MCF 10A (cell line): ENCODE measurements around the gene IL34. TPM values are rescaled to one million over a fixed set of nuclear protein-coding genes. Genes with fewer than 3 reads are reported as not detected.

ENCODE experiments used
- BruUV-seq: library from RNA; stranded (reverse); fragments of 400-500 nt; replicated peaks from 2 replicates; lab custom pipeline; 2021; lab: Mats Ljungman, UMichigan
- CTCF ChIA-PET: fragments of 300-600 bp; sonication (Branson Sonifier 250); formaldehyde crosslinking; extraction: SDS; loops from one replicate; lab custom pipeline; 2021; ENCODE audit warnings: antibody characterized with exemption, inconsistent platforms; lab: Yijun Ruan, JAX
- POLR2A ChIA-PET: fragments of 300-600, 350-650 bp; sonication (Branson Sonifier 250); formaldehyde crosslinking; extraction: SDS; loops from one replicate; lab custom pipeline; 2020; ENCODE audit warnings: antibody characterized with exemption, inconsistent platforms; lab: Yijun Ruan, JAX
- DNase-seq: peaks from one replicate; pipeline ENCODE4 v3.0.0-alpha.2; 2018; ENCODE audit not compliant: unreplicated experiment
- H3K27ac Mint-ChIP-seq: one replicate; pipeline ENCODE4 v1.8.0; 2022; ENCODE audit warnings: mild to moderate bottlenecking, low read depth, mixed read lengths; ENCODE audit not compliant: unreplicated experiment
- H3K27me3 Mint-ChIP-seq: one replicate; pipeline ENCODE4 v1.8.0; 2022; ENCODE audit warnings: mixed read lengths; ENCODE audit not compliant: insufficient read depth, unreplicated experiment
- H3K36me3 Mint-ChIP-seq: one replicate; pipeline ENCODE4 v1.8.0; 2022; ENCODE audit warnings: mild to moderate bottlenecking, moderate library complexity, mixed read lengths; ENCODE audit not compliant: insufficient read depth, unreplicated experiment
- H3K4me1 Mint-ChIP-seq: one replicate; pipeline ENCODE4 v1.8.0; 2022; ENCODE audit warnings: mixed read lengths; ENCODE audit not compliant: insufficient read depth, unreplicated experiment
- H3K4me3 Mint-ChIP-seq: one replicate; pipeline ENCODE4 v1.8.0; 2022; ENCODE audit warnings: mild to moderate bottlenecking, moderate library complexity, mixed read lengths; ENCODE audit not compliant: unreplicated experiment
- H3K9me3 Mint-ChIP-seq: one replicate; pipeline ENCODE4 v1.8.0; 2022; ENCODE audit warnings: mixed read lengths; ENCODE audit not compliant: unreplicated experiment
- CTCF ChIP-seq: fragments of 200-600 bp; IDR thresholded peaks from one replicate; pipeline ENCODE4 v1.8.0; 2022; ENCODE audit warnings: antibody characterized with exemption, mild to moderate bottlenecking; ENCODE audit not compliant: unreplicated experiment
- intact Hi-C: fragments of 100-400 bp; cut with micrococcal nuclease; formaldehyde crosslinking; loops from 2 replicates; pipeline ENCODE4 v1.14.1; 2022
- total RNA-seq: library from RNA; stranded (reverse); gene quantifications from 2 replicates; pipeline ENCODE4 v1.2.3, GENCODE V29; 2022

The IL34 gene
- total RNA-seq, 1 experiment from 2014 or later: not detected

GRCh38 chr16:70656065-70656711, 9.8 kb downstream of the IL34 start:
- POLR2A ChIA-PET: interaction anchor here (0.6 kb wide), 1 partner anchor 706 kb away, joined by 3 read pairs; no protein-coding TSS in a partner anchor
- H3K4me3 Mint-ChIP-seq: no peak overlapping the region
- H3K27me3 Mint-ChIP-seq: no peaks in the 10 kb centered on the region
- peaks cover 5% of the 10 kb centered on the region for H3K36me3 Mint-ChIP-seq
- no peaks in the 10 kb centered on the region for H3K9me3 Mint-ChIP-seq
- no peak for TF ChIP-seq CTCF
- no peak overlapping the region for H3K27ac Mint-ChIP-seq
- CTCF ChIA-PET: interaction anchor here (0.7 to 4.0 kb wide), 6 partner anchors 12 to 286 kb away, joined by 3 to 61 read pairs (median 6); no protein-coding TSS in a partner anchor
- intact Hi-C loops: no loop called here
- no TSS peak for BruUV-seq
- DNase-seq: no peak
- H3K4me1 Mint-ChIP-seq: peaks cover 10% of the 10 kb centered on the region

GRCh38 chr16:70656712-70657263, 10.4 kb downstream of the IL34 start:
- no peak for TF ChIP-seq CTCF
- H3K4me1 Mint-ChIP-seq: peaks cover 6% of the 10 kb centered on the region
- H3K4me3 Mint-ChIP-seq: no peak overlapping the region
- POLR2A ChIA-PET: interaction anchor here (0.6 kb wide), 1 partner anchor 705 kb away, joined by 3 read pairs; no protein-coding TSS in a partner anchor
- CTCF ChIA-PET: interaction anchor here (0.6 to 3.4 kb wide), 2 partner anchors 114 to 951 kb away, joined by 4 to 18 read pairs; no protein-coding TSS in a partner anchor
- peaks cover 11% of the 10 kb centered on the region for H3K36me3 Mint-ChIP-seq
- intact Hi-C loops: no loop called here
- H3K9me3 Mint-ChIP-seq: no peaks in the 10 kb centered on the region
- no TSS peak for BruUV-seq
- H3K27ac Mint-ChIP-seq: no peak overlapping the region
- H3K27me3 Mint-ChIP-seq: no peaks in the 10 kb centered on the region
- no peak for DNase-seq

GRCh38 chr16:70657956-70658355, 11.6 kb downstream of the IL34 start:
- CTCF ChIA-PET: interaction anchor here (0.8 to 3.4 kb wide), 3 partner anchors 9 to 327 kb away, joined by 3 to 18 read pairs (median 4); no protein-coding TSS in a partner anchor
- Mint-ChIP-seq H3K4me1 (peaks cover 6% of the 10 kb centered on the region), H3K27ac (no peak overlapping the region)

More at GRCh38 chr16:70657956-70658355, 11.6 kb downstream of the IL34 start:
- POLR2A ChIA-PET: no interaction called here
- Mint-ChIP-seq H3K36me3 (peaks cover 23% of the 10 kb centered on the region), H3K9me3 (no peaks in the 10 kb centered on the region), H3K27me3 (no peaks in the 10 kb centered on the region), H3K4me3 (no peak overlapping the region)
- BruUV-seq: no TSS peak
- no peak for DNase-seq
- TF ChIP-seq CTCF: no peak
- intact Hi-C loops: no loop called here
